Fibroblast of the aortic adventitia (primary cell): Measurements from ENCODE around the gene STAT3. TPM values are rescaled to one million over a fixed set of nuclear protein-coding genes. Genes with fewer than 3 reads are reported as not detected.
A peak's percentile ranks its signal among the peaks of the same experiment; 100 is the strongest.
"Not testable (repeated sequence)": the region's sequence is repeated elsewhere in the genome, so short reads cannot be mapped to it uniquely, and the experiment has no call there.

Source experiments
- DNase-seq: peaks from one replicate; pipeline ENCODE4 v3.0.0-alpha.2; 2010; ENCODE audit warnings: low read depth
- H3K4me3 ChIP-seq: 2 replicates; pipeline ENCODE4 v1.5.1; 2011; ENCODE audit warnings: low read depth, mild to moderate bottlenecking, control low read depth, low read length, moderate library complexity
- total RNA-seq: library from RNA; depleted of rRNA; stranded (reverse); fragments of >200 nt; gene quantifications from 2 replicates; pipeline ENCODE4 v1.2.3, GENCODE V29; 2012; ENCODE audit warnings: low replicate concordance
- TF ChIP-seq, protein P1 (sequence below): IDR thresholded peaks from 2 replicates; pipeline ENCODE4 v1.5.1; 2011; ENCODE audit warnings: mild to moderate bottlenecking, low read length, control low read depth, inconsistent platforms; ENCODE audit not compliant: insufficient read depth

STAT3 gene
- total RNA-seq, 1 donor = 137 TPM

DNA sequence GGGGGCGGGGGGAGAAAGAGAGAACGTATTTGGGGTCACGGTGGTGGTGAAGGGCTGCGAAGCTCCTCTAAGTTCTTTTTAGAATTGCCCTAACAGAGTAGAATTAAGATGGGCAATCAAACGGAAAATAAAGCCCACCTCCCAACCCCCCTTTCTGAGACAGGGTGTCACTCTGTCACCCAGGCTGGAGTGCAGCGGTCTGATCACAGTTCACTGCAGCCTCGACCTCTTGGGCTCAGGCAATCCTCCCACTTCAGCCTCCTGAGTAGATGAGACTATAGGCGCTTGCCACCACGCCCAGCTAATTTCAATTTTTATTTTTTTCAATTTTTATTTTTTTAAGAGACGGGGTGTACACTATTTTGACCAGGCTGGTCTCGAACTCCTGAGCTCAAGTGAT, 35.5 kb upstream of the STAT3 start:
- DNase-seq = no peak
- H3K4me3 ChIP-seq = peak overlapping the region; percentile 57
- TF ChIP-seq, protein P1, sequence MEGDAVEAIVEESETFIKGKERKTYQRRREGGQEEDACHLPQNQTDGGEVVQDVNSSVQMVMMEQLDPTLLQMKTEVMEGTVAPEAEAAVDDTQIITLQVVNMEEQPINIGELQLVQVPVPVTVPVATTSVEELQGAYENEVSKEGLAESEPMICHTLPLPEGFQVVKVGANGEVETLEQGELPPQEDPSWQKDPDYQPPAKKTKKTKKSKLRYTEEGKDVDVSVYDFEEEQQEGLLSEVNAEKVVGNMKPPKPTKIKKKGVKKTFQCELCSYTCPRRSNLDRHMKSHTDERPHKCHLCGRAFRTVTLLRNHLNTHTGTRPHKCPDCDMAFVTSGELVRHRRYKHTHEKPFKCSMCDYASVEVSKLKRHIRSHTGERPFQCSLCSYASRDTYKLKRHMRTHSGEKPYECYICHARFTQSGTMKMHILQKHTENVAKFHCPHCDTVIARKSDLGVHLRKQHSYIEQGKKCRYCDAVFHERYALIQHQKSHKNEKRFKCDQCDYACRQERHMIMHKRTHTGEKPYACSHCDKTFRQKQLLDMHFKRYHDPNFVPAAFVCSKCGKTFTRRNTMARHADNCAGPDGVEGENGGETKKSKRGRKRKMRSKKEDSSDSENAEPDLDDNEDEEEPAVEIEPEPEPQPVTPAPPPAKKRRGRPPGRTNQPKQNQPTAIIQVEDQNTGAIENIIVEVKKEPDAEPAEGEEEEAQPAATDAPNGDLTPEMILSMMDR = no peak

DNA sequence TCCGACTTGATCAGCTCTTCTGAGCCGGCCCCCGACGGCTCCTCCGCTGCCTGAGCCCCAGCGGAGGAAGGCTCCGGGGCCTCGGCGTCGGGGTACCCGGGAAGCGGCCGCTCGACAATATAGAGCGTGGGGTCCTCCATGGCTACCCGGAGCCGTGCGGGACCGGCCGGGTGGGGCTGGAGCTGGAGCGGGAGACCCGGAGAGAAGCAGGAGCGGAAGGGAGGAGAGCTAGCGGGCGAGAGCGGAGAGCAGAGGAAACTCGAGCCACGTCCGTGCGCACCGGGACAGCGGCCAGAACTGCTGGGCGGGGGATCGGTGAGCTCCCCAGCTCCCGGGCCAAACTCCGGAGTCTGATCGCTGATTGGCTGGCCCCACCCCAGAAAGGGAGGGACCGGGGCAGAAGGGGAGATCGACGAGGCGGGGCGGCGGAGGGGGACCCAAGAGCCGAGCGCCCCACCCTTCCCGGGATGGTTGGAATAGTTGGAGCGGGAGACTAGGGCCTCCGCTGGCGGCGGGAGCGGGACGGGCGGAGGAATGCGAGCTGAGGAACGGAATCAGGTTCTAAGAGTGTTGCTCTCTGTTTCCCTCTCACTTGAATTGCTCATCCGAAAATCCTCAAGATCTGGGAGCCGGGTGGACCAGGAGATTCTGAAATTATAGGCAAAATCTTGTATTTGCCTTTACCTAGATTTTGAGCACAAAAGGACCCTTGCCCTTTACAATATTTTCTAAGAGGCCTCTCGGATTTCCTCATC, 34.9 kb upstream of the STAT3 start, which contains the start of gene CAVIN1:
TSS of gene CAVIN1 (minus strand) at position 299 of the 755 bp plus-strand sequence. CDS start at position 140, 159 bp downstream.
- H3K4me3 ChIP-seq = peak within 1 kb of the TSS; percentile 98
- peak; percentile 99 for DNase-seq
- TF ChIP-seq, protein P1 = no peak

DNA sequence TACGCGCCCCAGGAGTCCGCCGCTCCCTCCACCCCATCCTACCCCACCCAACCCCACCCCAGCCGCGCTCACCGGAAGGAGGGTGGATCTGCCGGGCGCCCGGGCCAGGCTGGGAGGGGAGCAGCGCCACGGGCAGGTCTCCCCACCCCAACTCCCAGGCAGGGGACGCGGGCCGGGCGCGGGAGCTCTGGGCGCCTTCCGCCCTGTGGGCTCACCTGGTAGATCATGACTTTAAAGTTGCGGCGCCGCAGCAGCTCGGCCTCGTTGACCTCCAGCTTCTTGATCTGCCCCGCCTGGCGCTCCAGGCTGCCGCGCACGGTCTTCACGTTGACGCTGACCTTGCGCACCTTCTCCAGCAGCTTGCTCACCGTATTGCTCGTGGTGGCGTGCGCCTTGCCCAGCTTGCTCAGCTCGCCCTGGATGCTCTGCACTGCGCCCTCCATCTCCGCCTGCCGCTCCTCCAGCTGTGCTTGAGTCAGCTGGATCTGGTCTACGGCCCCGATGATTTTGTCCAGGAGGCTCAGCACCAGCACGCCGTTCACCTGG, 34.2 kb upstream of the STAT3 start:
- TF ChIP-seq, protein P1 = no peak
- no peak for DNase-seq
- H3K4me3 ChIP-seq = peak overlapping the region; percentile 98

DNA sequence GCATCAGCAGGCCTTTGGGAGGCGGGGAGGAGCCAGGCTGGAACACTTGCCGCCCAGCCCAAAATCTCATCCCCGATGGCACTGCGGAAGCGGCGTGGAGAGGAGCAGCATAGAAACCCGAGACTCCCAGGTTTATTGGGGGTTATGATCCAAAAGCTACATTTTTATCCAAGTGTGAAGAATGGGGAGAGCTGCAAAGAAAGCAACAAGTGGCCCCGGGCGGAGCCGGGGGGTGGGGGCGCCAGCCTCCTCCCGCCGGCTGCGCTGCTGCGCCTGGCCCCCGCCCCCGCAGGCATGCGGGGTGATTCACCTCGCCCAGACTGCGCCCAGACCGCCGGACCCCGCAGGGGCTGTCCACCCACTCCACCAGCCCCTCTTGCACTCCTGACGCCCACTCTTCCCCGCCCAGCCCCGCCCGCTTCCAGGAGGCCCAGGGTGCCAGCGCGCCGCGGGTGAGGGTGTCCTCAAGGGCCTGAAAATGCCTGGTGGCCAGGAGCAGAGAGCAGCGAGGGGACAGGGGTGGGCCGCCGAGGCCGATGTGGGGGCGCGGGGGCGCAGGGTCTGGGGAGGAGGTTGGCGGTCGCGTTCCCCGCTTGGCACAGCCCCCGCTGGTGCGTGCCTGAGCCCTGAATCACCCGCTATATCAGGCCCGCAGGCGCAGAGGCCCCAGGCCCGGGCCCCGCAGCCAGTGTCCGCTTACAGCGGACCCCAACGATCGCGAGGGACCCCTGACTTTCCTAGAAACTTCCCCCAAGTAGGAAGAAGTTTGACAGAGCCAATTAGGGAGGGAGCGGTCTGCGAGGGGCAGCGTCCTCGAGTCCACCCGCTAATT, 33.5 kb upstream of the STAT3 start:
- DNase-seq = peak; percentile 72
- TF ChIP-seq, protein P1 = no peak
- peak overlapping the region; percentile 98 for H3K4me3 ChIP-seq

DNA sequence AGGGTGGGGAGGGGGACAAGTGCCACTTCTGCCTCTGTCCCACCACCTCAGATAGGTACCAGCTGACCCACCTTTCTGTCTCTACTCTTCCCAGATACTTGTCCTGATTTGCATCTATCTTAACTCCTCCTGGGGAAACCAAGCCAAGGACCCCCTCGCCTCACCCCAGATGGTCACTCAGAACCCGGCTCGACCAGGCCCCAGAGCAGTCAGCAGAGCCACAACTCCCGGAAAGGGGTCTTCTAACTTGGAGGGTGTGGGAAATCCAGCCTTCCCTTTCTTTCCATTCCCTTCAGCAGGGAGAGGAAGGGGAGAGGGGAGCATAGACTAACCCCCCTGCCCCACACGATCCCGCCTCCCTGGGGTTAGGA, 32.9 kb upstream of the STAT3 start:
- TF ChIP-seq, protein P1 = no peak
- no peak for DNase-seq

DNA sequence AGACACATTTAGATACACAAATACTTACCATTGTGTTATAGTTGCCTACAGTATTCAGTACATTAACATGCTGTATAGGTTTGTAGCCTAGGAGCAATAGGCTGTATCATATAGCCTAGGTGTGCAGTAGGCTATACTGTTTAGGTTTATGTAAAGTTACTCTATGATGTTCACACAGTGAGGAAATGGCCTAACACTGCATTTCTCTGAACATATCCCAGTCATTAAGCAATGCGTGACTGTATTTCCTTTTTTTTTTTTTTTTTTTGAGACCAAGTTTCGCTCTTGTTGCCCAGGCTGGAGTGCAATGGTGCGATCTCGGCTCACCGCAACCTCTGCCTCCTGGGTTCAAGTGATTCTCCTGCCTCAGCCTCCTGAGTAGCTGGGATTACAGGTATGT, 29.7 kb upstream of the STAT3 start:
- H3K4me3 ChIP-seq, DNase-seq: not testable (repeated sequence)

More for the DNA sequence above, 32.9 kb upstream of the STAT3 start:
- peak overlapping the region; percentile 98 for H3K4me3 ChIP-seq
